Neural progenitor cell (in vitro differentiated cells): ENCODE data around the gene E4F1. TPM values are rescaled to one million over a fixed set of nuclear protein-coding genes. Genes with fewer than 3 reads are reported as not detected.
A peak's percentile ranks its signal among the peaks of the same experiment; 100 is the strongest.

Source experiments
- DNase-seq: peaks from one replicate; pipeline ENCODE4 v3.0.0-alpha.2; 2016; ENCODE audit warnings: low spot score
- H2AFZ ChIP-seq: fragments of 200-600 bp; sonication (generic); replicated peaks from 2 replicates; pipeline ENCODE4 v1.6.1; 2016; ENCODE audit warnings: antibody characterized with exemption
- H3F3A ChIP-seq: fragments of 200-600 bp; sonication (generic); 2 replicates; pipeline ENCODE4 v1.6.1; 2016; ENCODE audit warnings: antibody characterized with exemption, low read depth
- H3K27ac ChIP-seq: fragments of 200-600 bp; sonication (generic); 2 replicates; pipeline ENCODE4 v1.5.1; 2016; ENCODE audit warnings: mild to moderate bottlenecking
- H3K27me3 ChIP-seq: fragments of 200-600 bp; sonication (generic); 2 replicates; pipeline ENCODE4 v1.6.1; 2016; ENCODE audit warnings: mild to moderate bottlenecking, moderate library complexity
- H3K36me3 ChIP-seq: fragments of 200-600 bp; sonication (generic); 2 replicates; pipeline ENCODE4 v1.5.1; 2016
- H3K4me1 ChIP-seq: fragments of 200-600 bp; sonication (generic); 2 replicates; pipeline ENCODE4 v1.6.1; 2016; ENCODE audit warnings: mixed run types
- H3K4me2 ChIP-seq: fragments of 200-600 bp; sonication (generic); 2 replicates; pipeline ENCODE4 v1.6.1; 2016
- H3K4me3 ChIP-seq: fragments of 200-600 bp; sonication (generic); 2 replicates; pipeline ENCODE4 v1.5.1; 2016
- H3K79me2 ChIP-seq: fragments of 200-600 bp; sonication (generic); 2 replicates; pipeline ENCODE4 v1.6.1; 2016; ENCODE audit warnings: low read depth
- H3K9ac ChIP-seq: fragments of 200-600 bp; sonication (generic); 2 replicates; pipeline ENCODE4 v1.6.1; 2016
- H3K9me3 ChIP-seq: fragments of 200-600 bp; sonication (generic); 2 replicates; pipeline ENCODE4 v1.5.1; 2016; ENCODE audit warnings: low read depth
- H4K20me1 ChIP-seq: fragments of 200-600 bp; sonication (generic); 2 replicates; pipeline ENCODE4 v1.6.1; 2016; ENCODE audit warnings: low read depth
- H3K27ac Mint-ChIP-seq: 3 replicates; pipeline ENCODE4 v1.8.0; 2021; ENCODE audit warnings: mixed read lengths
- H3K27me3 Mint-ChIP-seq: 2 replicates; pipeline ENCODE4 v1.8.0; 2022; ENCODE audit warnings: low read depth, mild to moderate bottlenecking, inconsistent platforms, moderate library complexity, mixed read lengths; ENCODE audit not compliant: insufficient read depth
- H3K36me3 Mint-ChIP-seq: 3 replicates; pipeline ENCODE4 v1.8.0; 2021; ENCODE audit warnings: mixed read lengths
- H3K4me1 Mint-ChIP-seq: 3 replicates; pipeline ENCODE4 v1.8.0; 2021; ENCODE audit warnings: mixed read lengths
- H3K4me3 Mint-ChIP-seq: 3 replicates; pipeline ENCODE4 v1.8.0; 2021; ENCODE audit warnings: mild to moderate bottlenecking, moderate library complexity, mixed read lengths
- H3K9me3 Mint-ChIP-seq: 3 replicates; pipeline ENCODE4 v1.8.0; 2020; ENCODE audit warnings: mixed read lengths
- CTCF ChIP-seq: fragments of 200-600 bp; sonication (generic); IDR thresholded peaks from 2 replicates; pipeline ENCODE4 v1.5.1; 2017; ENCODE audit warnings: antibody characterized with exemption, mild to moderate bottlenecking
- EZH2 ChIP-seq: fragments of 200-600 bp; sonication (generic); IDR thresholded peaks from 2 replicates; pipeline ENCODE4 v1.6.1; 2017; ENCODE audit warnings: antibody characterized with exemption, mild to moderate bottlenecking, moderate library complexity
- EZH2phosphoT487 ChIP-seq: fragments of 200-600 bp; sonication (generic); IDR thresholded peaks from 2 replicates; pipeline ENCODE4 v1.6.1; 2017; ENCODE audit warnings: antibody characterized with exemption
- total RNA-seq: library from RNA; depleted of rRNA; stranded (reverse); fragments of >200 nt; gene quantifications from 2 replicates; pipeline ENCODE4 v1.2.3, GENCODE V29; 2015; ENCODE audit warnings: low replicate concordance

E4F1 gene
- total RNA-seq, 1 donor from 2014 or later, result 7.4 TPM

- Histone ChIP-seq H3F3A (peaks cover 41% of the 10 kb centered on the region), H3K4me2 (no peak overlapping the region), H3K9me3 (no peaks in the 10 kb centered on the region), H3K27ac (no peak overlapping the region), H3K79me2 (no peaks in the 10 kb centered on the region), H2AFZ (no peak overlapping the region), H4K20me1 (peaks cover 49% of the 10 kb centered on the region), H3K9ac (no peak overlapping the region), H3K4me3 (no peak overlapping the region), H3K36me3 (no peaks in the 10 kb centered on the region), H3K4me1 (peaks cover 26% of the 10 kb centered on the region), H3K27me3 (peaks cover 31% of the 10 kb centered on the region)
- TF ChIP-seq CTCF, result no peak
- H3K36me3 Mint-ChIP-seq, result peaks cover 4% of the 10 kb centered on the region
- DNase-seq, result no peak
- peaks cover 7% of the 10 kb centered on the region for H3K27me3 Mint-ChIP-seq
- no peak overlapping the region for H3K27ac Mint-ChIP-seq
- H3K9me3 Mint-ChIP-seq, result no peaks in the 10 kb centered on the region
- H3K4me3 Mint-ChIP-seq, result peak overlapping the region; percentile 55
- no peaks in the 10 kb centered on the region for H3K4me1 Mint-ChIP-seq
These were observed 11.9 kb downstream of the E4F1 start for GRCh38 chr16:2235234-2235651.

- Histone ChIP-seq H3K27ac (no peak overlapping the region), H3K9ac (no peak overlapping the region), H4K20me1 (peaks cover 49% of the 10 kb centered on the region), H3K4me2 (peak overlapping the region; percentile 82), H3K4me1 (peaks cover 26% of the 10 kb centered on the region), H3K9me3 (no peaks in the 10 kb centered on the region), H3K36me3 (no peaks in the 10 kb centered on the region), H2AFZ (no peak overlapping the region), H3K4me3 (no peak overlapping the region), H3K27me3 (peaks cover 31% of the 10 kb centered on the region), H3K79me2 (no peaks in the 10 kb centered on the region), H3F3A (peaks cover 41% of the 10 kb centered on the region)
- Mint-ChIP-seq H3K36me3 (peaks cover 4% of the 10 kb centered on the region), H3K4me3 (peak overlapping the region; percentile 55), H3K27ac (no peak overlapping the region), H3K9me3 (no peaks in the 10 kb centered on the region), H3K27me3 (peaks cover 7% of the 10 kb centered on the region), H3K4me1 (no peaks in the 10 kb centered on the region)
- DNase-seq, result no peak
- no peak for TF ChIP-seq EZH2
- TF ChIP-seq EZH2phosphoT487, result no peak
These were observed 12.4 kb downstream of the E4F1 start for GRCh38 chr16:2235695-2236336.

DNA sequence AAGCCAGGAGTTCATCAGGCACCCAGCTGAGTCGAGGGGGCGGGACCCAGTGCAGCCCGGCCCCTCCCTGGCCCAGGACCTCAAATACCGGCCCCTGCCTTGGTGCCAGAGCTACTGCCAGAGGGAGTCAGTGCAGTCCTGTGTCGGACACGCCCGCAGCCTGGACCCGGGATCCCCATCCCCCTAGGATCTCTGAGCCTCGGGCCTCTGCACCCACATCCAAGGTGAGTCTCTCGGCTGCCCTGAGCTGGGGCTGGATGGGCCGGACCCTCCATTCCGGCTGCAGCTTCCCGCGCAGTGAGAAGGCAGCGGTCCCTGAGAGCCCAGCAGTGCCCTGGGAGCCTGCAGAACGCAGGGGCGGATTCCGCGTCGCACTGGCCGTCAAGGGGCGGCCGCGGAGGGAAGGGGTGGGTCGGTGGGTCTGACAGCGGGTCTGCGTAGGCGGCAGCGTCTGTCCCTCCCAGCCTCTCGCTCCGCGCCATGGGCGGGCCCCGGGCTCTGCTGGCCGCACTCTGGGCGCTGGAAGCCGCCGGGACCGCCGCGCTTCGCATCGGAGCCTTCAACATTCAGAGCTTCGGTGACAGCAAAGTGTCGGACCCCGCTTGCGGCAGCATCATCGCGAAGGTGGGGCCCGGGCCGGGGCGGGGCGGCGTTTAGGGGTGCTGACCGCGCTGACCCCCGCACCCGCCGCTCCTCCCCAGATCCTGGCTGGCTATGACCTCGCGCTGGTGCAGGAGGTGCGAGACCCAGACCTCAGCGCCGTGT lies 13.1 kb downstream of the E4F1 start, which contains the start of gene DNASE1L2:
TSS of gene DNASE1L2 (plus strand) at position 108 of the 765 bp plus-strand sequence. CDS start at position 481, 373 bp downstream.
- Histone ChIP-seq H3K27me3 (peaks cover 31% of the 10 kb centered on the region), H3F3A (peaks cover 41% of the 10 kb centered on the region), H2AFZ (no peak within 1 kb of the TSS), H3K9ac (no peak within 1 kb of the TSS), H4K20me1 (peaks cover 49% of the 10 kb centered on the region), H3K4me1 (peaks cover 26% of the 10 kb centered on the region), H3K9me3 (no peaks in the 10 kb centered on the region), H3K36me3 (no peaks in the 10 kb centered on the region), H3K27ac (no peak within 1 kb of the TSS), H3K4me3 (peak within 1 kb of the TSS; percentile 44), H3K4me2 (peak within 1 kb of the TSS; percentile 82), H3K79me2 (no peaks in the 10 kb centered on the region)
- Mint-ChIP-seq H3K4me3 (peak within 1 kb of the TSS; percentile 55), H3K9me3 (no peaks in the 10 kb centered on the region), H3K36me3 (peaks cover 4% of the 10 kb centered on the region), H3K4me1 (no peaks in the 10 kb centered on the region), H3K27me3 (peaks cover 7% of the 10 kb centered on the region), H3K27ac (no peak within 1 kb of the TSS)
- TF ChIP-seq EZH2 (no peak), CTCF (no peak), EZH2phosphoT487 (no peak)
- peak; percentile 80 for DNase-seq

DNA sequence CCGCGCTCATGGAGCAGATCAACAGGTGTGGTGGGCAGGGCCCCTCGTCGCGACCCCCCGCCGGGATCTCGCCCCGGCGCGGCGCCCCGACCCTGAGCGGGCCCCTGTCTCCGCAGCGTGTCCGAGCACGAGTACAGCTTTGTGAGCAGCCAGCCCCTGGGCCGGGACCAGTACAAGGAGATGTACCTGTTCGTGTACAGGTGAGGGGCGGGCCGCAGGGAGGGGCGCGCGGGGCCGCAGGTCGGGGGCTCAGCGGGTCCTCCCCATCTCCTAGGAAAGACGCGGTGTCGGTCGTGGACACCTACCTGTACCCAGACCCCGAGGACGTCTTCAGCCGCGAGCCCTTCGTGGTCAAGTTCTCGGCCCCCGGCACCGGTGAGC lies 13.7 kb downstream of the E4F1 start:
- no peaks in the 10 kb centered on the region for H3K9me3 ChIP-seq
- H4K20me1 ChIP-seq, result peaks cover 49% of the 10 kb centered on the region
- no peak overlapping the region for H3K4me3 Mint-ChIP-seq
- H3K4me1 ChIP-seq, result peaks cover 26% of the 10 kb centered on the region
- DNase-seq, result no peak
- peak overlapping the region; percentile 44 for H3K4me3 ChIP-seq
- H3K4me1 Mint-ChIP-seq, result no peaks in the 10 kb centered on the region
- H3K79me2 ChIP-seq, result no peaks in the 10 kb centered on the region
- H3K27ac Mint-ChIP-seq, result no peak overlapping the region
- no peaks in the 10 kb centered on the region for H3K36me3 ChIP-seq
- H2AFZ ChIP-seq, result no peak overlapping the region
- no peak overlapping the region for H3K9ac ChIP-seq
- H3K36me3 Mint-ChIP-seq, result peaks cover 5% of the 10 kb centered on the region
- no peak overlapping the region for H3K27ac ChIP-seq
- H3K4me2 ChIP-seq, result peak overlapping the region; percentile 82
- peaks cover 31% of the 10 kb centered on the region for H3K27me3 ChIP-seq
- H3K27me3 Mint-ChIP-seq, result peaks cover 7% of the 10 kb centered on the region
- TF ChIP-seq EZH2 (peak; percentile 97), CTCF (no peak), EZH2phosphoT487 (peak; percentile 87)
- no peaks in the 10 kb centered on the region for H3K9me3 Mint-ChIP-seq
- peaks cover 41% of the 10 kb centered on the region for H3F3A ChIP-seq
